MG63 (cell line): ENCODE data around the gene UBAC2. TPM values are rescaled to one million over a fixed set of nuclear protein-coding genes. Genes with fewer than 3 reads are reported as not detected.

Source experiments
- DNase-seq: peaks from one replicate; pipeline ENCODE4 v3.0.0-alpha.2; 2020
- H3K27me3 ChIP-seq: fragments of 250-450 bp; sonication (Bioruptor Pico); 2 replicates; pipeline ENCODE4 v1.5.1; 2020; ENCODE audit warnings: mild to moderate bottlenecking, moderate library complexity
- H3K36me3 ChIP-seq: fragments of 250-450 bp; sonication (Bioruptor Pico); 2 replicates; pipeline ENCODE4 v1.5.1; 2020; ENCODE audit warnings: mild to moderate bottlenecking, moderate library complexity
- H3K4me3 ChIP-seq: fragments of 250-450 bp; sonication (Bioruptor Pico); 2 replicates; pipeline ENCODE4 v1.5.1; 2020; ENCODE audit warnings: mild to moderate bottlenecking, moderate library complexity
- H3K9me3 ChIP-seq: fragments of 250-450 bp; sonication (Bioruptor Pico); 2 replicates; pipeline ENCODE4 v1.5.1; 2020; ENCODE audit warnings: mild to moderate bottlenecking, moderate library complexity
- total RNA-seq: library from RNA; depleted of rRNA; stranded (reverse); fragments of >200 nt; shearing (Covaris generic); gene quantifications from 2 replicates; pipeline ENCODE4 v1.2.3, GENCODE V29; 2014; ENCODE audit warnings: low replicate concordance

The UBAC2 gene
- total RNA-seq, 1 experiment from 2014 or later = 80.9 TPM

GRCh38 chr13:99352351-99353245 lies 151.9 kb downstream of the UBAC2 start:
- H3K4me3 ChIP-seq = no peak overlapping the region
- no peaks in the 10 kb centered on the region for H3K27me3 ChIP-seq
- H3K9me3 ChIP-seq = no peaks in the 10 kb centered on the region
- no peaks in the 10 kb centered on the region; the same call in none of the 2 replicates for H3K36me3 ChIP-seq
- no peak for DNase-seq

- no peak for DNase-seq
- H3K27me3 ChIP-seq = no peaks in the 10 kb centered on the region
- no peaks in the 10 kb centered on the region for H3K9me3 ChIP-seq
- no peak overlapping the region for H3K4me3 ChIP-seq
- peaks cover 2% of the 10 kb centered on the region for H3K36me3 ChIP-seq
These were observed 152.6 kb downstream of the UBAC2 start for GRCh38 chr13:99353246-99353600.

- H3K9me3 ChIP-seq = no peaks in the 10 kb centered on the region
- peaks cover 2% of the 10 kb centered on the region for H3K36me3 ChIP-seq
- no peaks in the 10 kb centered on the region for H3K27me3 ChIP-seq
- DNase-seq = no peak
- no peak overlapping the region for H3K4me3 ChIP-seq
These were observed 153.2 kb downstream of the UBAC2 start for GRCh38 chr13:99353836-99354235.

- peaks cover 2% of the 10 kb centered on the region for H3K36me3 ChIP-seq
- no peaks in the 10 kb centered on the region for H3K27me3 ChIP-seq
- no peaks in the 10 kb centered on the region for H3K9me3 ChIP-seq
- no peak for DNase-seq
- H3K4me3 ChIP-seq = no peak overlapping the region
These were observed 153.8 kb downstream of the UBAC2 start for GRCh38 chr13:99354371-99354951.

- Histone ChIP-seq H3K27me3 (no peaks in the 10 kb centered on the region), H3K36me3 (peaks cover 2% of the 10 kb centered on the region), H3K9me3 (no peaks in the 10 kb centered on the region), H3K4me3 (no peak overlapping the region)
- no peak for DNase-seq
These were observed 154.8 kb downstream of the UBAC2 start for GRCh38 chr13:99355267-99356011.

- no peaks in the 10 kb centered on the region for H3K9me3 ChIP-seq
- H3K4me3 ChIP-seq = peak overlapping the region; percentile 6; the same call in 1 of the 2 replicates
- H3K36me3 ChIP-seq = peaks cover 2% of the 10 kb centered on the region
- H3K27me3 ChIP-seq = no peaks in the 10 kb centered on the region
- no peak for DNase-seq
These were observed 155.3 kb downstream of the UBAC2 start for GRCh38 chr13:99356012-99356261.

- peak overlapping the region; percentile 6; the same call in 1 of the 2 replicates for H3K4me3 ChIP-seq
- no peaks in the 10 kb centered on the region for H3K27me3 ChIP-seq
- H3K36me3 ChIP-seq = peaks cover 2% of the 10 kb centered on the region
- DNase-seq = no peak
- no peaks in the 10 kb centered on the region for H3K9me3 ChIP-seq
These were observed 155.8 kb downstream of the UBAC2 start for GRCh38 chr13:99356262-99357091.

- peak; percentile 58 for DNase-seq
- Histone ChIP-seq H3K9me3 (no peaks in the 10 kb centered on the region), H3K27me3 (no peaks in the 10 kb centered on the region), H3K36me3 (peaks cover 2% of the 10 kb centered on the region), H3K4me3 (no peak overlapping the region)
These were observed 156.5 kb downstream of the UBAC2 start for GRCh38 chr13:99357131-99357596.

GRCh38 chr13:99357941-99358340 lies 157.3 kb downstream of the UBAC2 start:
- H3K9me3 ChIP-seq = no peaks in the 10 kb centered on the region
- H3K27me3 ChIP-seq = no peaks in the 10 kb centered on the region
- no peak for DNase-seq
- H3K36me3 ChIP-seq = peaks cover 2% of the 10 kb centered on the region
- H3K4me3 ChIP-seq = no peak overlapping the region

GRCh38 chr13:99359528-99359927 lies 158.9 kb downstream of the UBAC2 start:
- DNase-seq = no peak
- Histone ChIP-seq H3K27me3 (no peaks in the 10 kb centered on the region), H3K9me3 (no peaks in the 10 kb centered on the region)

GRCh38 chr13:99360696-99361095 lies 160.0 kb downstream of the UBAC2 start:
- DNase-seq = no peak
- Histone ChIP-seq H3K36me3 (peaks cover 2% of the 10 kb centered on the region), H3K9me3 (no peaks in the 10 kb centered on the region), H3K27me3 (no peaks in the 10 kb centered on the region), H3K4me3 (no peak overlapping the region)

More at GRCh38 chr13:99359528-99359927, 158.9 kb downstream of the UBAC2 start:
- no peak overlapping the region for H3K4me3 ChIP-seq
- H3K36me3 ChIP-seq = peaks cover 2% of the 10 kb centered on the region

- Histone ChIP-seq H3K9me3 (no peaks in the 10 kb centered on the region), H3K36me3 (peaks cover 2% of the 10 kb centered on the region), H3K4me3 (no peak overlapping the region), H3K27me3 (no peaks in the 10 kb centered on the region)
- no peak for DNase-seq
These were observed 160.5 kb downstream of the UBAC2 start for GRCh38 chr13:99361197-99361596.

GRCh38 chr13:99362362-99362761 lies 161.7 kb downstream of the UBAC2 start:
- no peak for DNase-seq
- Histone ChIP-seq H3K27me3 (no peaks in the 10 kb centered on the region), H3K36me3 (peaks cover 2% of the 10 kb centered on the region; the same call in 1 of the 2 replicates), H3K9me3 (no peaks in the 10 kb centered on the region), H3K4me3 (no peak overlapping the region)

GRCh38 chr13:99363391-99363790 lies 162.7 kb downstream of the UBAC2 start:
- Histone ChIP-seq H3K4me3 (no peak overlapping the region), H3K9me3 (no peaks in the 10 kb centered on the region), H3K27me3 (no peaks in the 10 kb centered on the region), H3K36me3 (no peaks in the 10 kb centered on the region)
- DNase-seq = no peak

- H3K36me3 ChIP-seq = no peaks in the 10 kb centered on the region
- no peaks in the 10 kb centered on the region for H3K27me3 ChIP-seq
- H3K9me3 ChIP-seq = no peaks in the 10 kb centered on the region
- no peak for DNase-seq
- H3K4me3 ChIP-seq = no peak overlapping the region
These were observed 163.3 kb downstream of the UBAC2 start for GRCh38 chr13:99363949-99364348.

GRCh38 chr13:99366075-99366987 lies 165.7 kb downstream of the UBAC2 start:
- DNase-seq = no peak
- peaks cover 5% of the 10 kb centered on the region; the same call in 1 of the 2 replicates for H3K36me3 ChIP-seq
- H3K9me3 ChIP-seq = no peaks in the 10 kb centered on the region
- H3K27me3 ChIP-seq = no peaks in the 10 kb centered on the region
- no peak overlapping the region for H3K4me3 ChIP-seq
